GM18951 (cell line): Measurements from ENCODE around the gene MFGE8.

Source experiments
- POLR2A ChIP-seq: IDR thresholded peaks from 4 replicates; pipeline ENCODE4 v1.6.1; 2011; ENCODE audit warnings: mild to moderate bottlenecking; ENCODE audit not compliant: insufficient read length, insufficient read depth; ENCODE audit errors: extremely low read depth
- in situ Hi-C: fragments of 300-500 bp; cut with MboI; formaldehyde crosslinking; loops from one replicate; pipeline ENCODE4 v1.12.0; 2022; ENCODE audit warnings: low sequenced_read_pairs, mixed read lengths, inconsistent platforms; ENCODE audit not compliant: unreplicated experiment

Gene MFGE8

DNA sequence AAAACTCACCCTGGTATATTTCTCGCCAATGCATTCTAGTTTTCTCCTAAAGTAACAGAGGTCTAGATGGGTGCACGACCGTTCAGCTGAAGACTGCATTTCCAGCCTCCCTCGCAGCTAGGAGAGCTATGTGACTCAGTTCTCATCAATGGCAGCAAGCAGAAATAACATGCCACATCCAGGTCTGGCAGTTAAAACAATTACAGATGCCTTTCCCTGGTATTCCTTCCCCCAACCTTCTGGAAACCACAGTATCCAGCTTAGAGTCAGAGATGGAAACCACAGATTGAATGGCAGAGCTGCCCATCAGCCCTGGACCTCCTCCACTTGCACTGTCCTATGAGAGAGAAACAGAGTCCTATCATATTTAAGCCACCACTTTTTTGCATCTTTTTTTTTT, 22.7 kb downstream of the MFGE8 start:
- in situ Hi-C loops = no loop called here
- TF ChIP-seq POLR2A = no peak

GRCh38 chr15:88888719-88889118, 24.5 kb downstream of the MFGE8 start:
- TF ChIP-seq POLR2A = no peak
- in situ Hi-C loops = no loop called here

- in situ Hi-C loops = no loop called here
- no peak for TF ChIP-seq POLR2A
Measured at GRCh38 chr15:88887068-88887580, 26.1 kb downstream of the MFGE8 start.

GRCh38 chr15:88882785-88883184, 30.4 kb downstream of the MFGE8 start:
- TF ChIP-seq POLR2A = no peak
- in situ Hi-C loops = no loop called here

DNA sequence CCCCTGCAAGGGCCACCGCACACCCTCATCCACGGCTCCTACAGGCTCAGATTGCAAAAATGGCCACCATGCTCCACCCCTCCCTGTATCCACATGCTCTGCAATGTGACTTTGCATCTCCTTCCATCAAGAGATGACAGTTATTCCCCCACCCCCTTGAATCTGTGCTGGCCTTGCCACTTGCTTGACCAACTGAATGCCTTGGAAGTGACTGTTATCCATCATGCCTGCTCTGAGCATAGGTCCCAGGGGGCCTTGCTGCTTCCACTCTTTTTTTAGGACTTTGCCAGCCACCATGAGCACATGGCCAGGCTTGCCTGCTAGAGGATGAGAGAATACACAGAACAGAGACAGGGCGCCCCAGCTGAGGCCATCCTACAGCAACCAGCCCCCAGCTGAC, 31.4 kb downstream of the MFGE8 start:
- TF ChIP-seq POLR2A = no peak
- in situ Hi-C loops = no loop called here

GRCh38 chr15:88880944-88881740, 32.0 kb downstream of the MFGE8 start:
- no peak for TF ChIP-seq POLR2A
- in situ Hi-C loops = no loop called here

DNA sequence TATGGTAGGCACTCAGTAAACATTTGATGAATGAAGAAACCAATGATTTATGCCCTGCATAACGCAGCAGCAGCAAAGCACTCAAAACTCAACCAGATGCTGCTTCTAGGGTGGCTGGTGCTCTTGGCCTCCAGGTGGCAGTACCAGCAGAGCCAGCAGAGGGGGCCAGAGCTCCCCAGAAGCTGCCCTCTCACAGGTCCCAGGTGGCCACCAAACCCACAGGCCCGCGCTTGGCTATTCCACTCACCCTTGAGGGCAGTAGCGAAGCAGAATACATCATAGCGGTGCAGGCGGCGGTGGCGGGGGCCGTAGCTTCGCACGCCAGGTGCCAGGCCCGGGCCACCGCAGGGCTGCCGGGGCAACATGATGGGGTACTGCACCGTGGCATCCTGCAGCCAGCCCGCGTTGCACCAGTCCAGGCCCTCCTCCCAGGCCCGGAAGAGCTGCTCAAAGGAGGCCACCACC, 34.4 kb downstream of the MFGE8 start:
- TF ChIP-seq POLR2A = no peak
- in situ Hi-C loops = no loop called here

GRCh38 chr15:88877906-88878305, 35.3 kb downstream of the MFGE8 start:
- no peak for TF ChIP-seq POLR2A
- in situ Hi-C loops = no loop called here

- in situ Hi-C loops = no loop called here
- no peak for TF ChIP-seq POLR2A
Measured at GRCh38 chr15:88877415-88877814, 35.8 kb downstream of the MFGE8 start.

DNA sequence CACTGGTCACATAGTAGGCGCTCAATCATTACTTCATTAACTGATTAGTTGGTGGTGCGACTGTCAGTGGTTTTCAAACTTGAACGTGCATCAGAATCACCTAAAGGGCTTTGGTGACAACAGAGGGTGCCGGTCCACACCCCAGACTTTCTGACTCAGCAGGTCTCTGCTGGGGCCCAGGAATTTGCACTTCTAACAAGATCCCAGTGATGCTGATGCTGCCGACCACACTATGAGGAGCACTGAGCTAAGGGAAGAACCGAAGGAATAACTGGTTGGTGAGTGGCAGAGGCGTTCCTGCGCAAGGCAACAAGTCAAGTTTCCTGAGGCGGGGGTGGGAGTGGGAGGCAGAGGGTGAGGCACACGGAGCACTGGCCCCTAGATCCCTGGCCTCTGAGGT, 36.6 kb downstream of the MFGE8 start:
- no peak for TF ChIP-seq POLR2A
- in situ Hi-C loops = no loop called here

GRCh38 chr15:88874684-88875083, 38.5 kb downstream of the MFGE8 start:
- in situ Hi-C loops = no loop called here
- TF ChIP-seq POLR2A = no peak

DNA sequence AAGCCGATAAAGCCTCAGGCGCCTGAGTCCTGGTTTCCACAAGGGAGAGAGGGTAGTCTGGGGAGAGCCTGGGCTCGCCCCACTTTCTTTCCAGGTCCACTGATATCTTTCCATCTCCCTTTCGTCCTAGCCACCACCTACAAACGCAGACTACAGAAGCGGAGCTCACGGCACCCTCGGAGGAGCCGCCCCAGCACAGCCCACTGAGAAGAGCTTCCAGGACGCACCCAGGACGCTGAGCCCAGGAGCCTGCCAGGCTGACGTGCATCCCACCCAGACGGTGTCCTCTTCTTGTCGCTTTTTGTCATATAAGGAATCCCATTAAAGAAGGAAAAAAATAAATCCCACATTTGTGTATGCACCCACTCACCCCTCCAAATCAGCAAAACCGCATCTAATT, 38.9 kb downstream of the MFGE8 start:
- TF ChIP-seq POLR2A = no peak
- in situ Hi-C loops = no loop called here

- TF ChIP-seq POLR2A = no peak
- in situ Hi-C loops = no loop called here
Measured at GRCh38 chr15:88873786-88874185, 39.4 kb downstream of the MFGE8 start.

GRCh38 chr15:88872706-88873105, 40.5 kb downstream of the MFGE8 start:
- no peak for TF ChIP-seq POLR2A
- in situ Hi-C loops = no loop called here

DNA sequence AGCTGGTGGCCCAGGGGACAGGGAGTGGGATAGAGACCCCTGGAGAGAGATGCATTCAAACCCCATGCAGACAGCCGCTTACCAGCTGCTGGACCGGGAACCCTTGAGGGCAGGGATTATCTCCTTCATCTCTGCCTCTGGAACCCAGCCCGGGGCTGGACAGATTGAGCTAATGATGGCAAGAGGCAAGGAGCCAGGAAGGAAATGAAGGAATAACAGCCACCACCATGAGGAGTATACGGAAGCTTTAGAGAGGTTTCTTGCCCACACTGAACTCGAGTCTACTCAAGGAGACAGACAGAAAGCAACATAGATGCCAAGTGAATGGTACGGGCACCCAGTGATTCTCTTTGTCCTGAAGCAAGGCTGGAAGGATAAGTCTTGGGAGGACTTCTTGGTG, 41.1 kb downstream of the MFGE8 start:
- in situ Hi-C loops = no loop called here
- no peak for TF ChIP-seq POLR2A

DNA sequence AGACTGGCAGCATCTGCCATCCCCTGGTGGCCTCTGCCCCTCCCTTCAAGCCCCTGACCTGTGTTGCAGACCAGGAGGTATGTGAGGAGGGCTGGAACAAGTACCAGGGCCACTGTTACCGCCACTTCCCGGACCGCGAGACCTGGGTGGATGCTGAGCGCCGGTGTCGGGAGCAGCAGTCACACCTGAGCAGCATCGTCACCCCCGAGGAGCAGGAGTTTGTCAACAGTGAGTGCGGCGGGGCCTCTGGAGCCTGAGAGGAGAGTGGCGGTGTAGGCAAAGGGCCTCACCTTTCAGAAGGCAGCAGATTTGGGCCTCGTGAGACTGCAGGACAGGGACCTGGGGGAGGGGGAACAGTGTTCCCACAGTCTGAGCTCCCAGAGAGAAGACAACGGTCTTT, 41.9 kb downstream of the MFGE8 start:
- in situ Hi-C loops = no loop called here
- no peak for TF ChIP-seq POLR2A
